Lower lobe of right lung (tissue), 2 donors: Measurements from ENCODE around the gene PLSCR2. TPM values are rescaled to one million over a fixed set of nuclear protein-coding genes. Genes with fewer than 3 reads are reported as not detected.

ENCODE experiments used
- ATAC-seq, 2 donors: fragments of 200-7000 bp; cut with Tn5 transposase; one replicate each; pipeline ENCODE4 v1.9.1; 2020 to 2022; ENCODE audit warnings: mild to moderate bottlenecking in 2 of 2, moderate library complexity in 2 of 2
- DNase-seq: peaks from one replicate; pipeline ENCODE4 v3.0.0-alpha.2; 2020
- H3K27ac ChIP-seq: fragments of 200-600 bp; one replicate; pipeline ENCODE4 v1.8.0; 2022
- H3K27me3 ChIP-seq: fragments of 200-600 bp; one replicate; pipeline ENCODE4 v1.8.0; 2022; ENCODE audit warnings: low read depth
- H3K36me3 ChIP-seq: fragments of 200-600 bp; one replicate; pipeline ENCODE4 v1.8.0; 2022; ENCODE audit warnings: mild to moderate bottlenecking
- H3K4me1 ChIP-seq: fragments of 200-600 bp; one replicate; pipeline ENCODE4 v1.8.0; 2022
- H3K4me3 ChIP-seq: fragments of 200-600 bp; one replicate; pipeline ENCODE4 v1.8.0; 2022; ENCODE audit warnings: mild to moderate bottlenecking
- H3K9me3 ChIP-seq: fragments of 200-600 bp; one replicate; pipeline ENCODE4 v1.8.0; 2022
- CTCF ChIP-seq: fragments of 200-600 bp; IDR thresholded peaks from one replicate; pipeline ENCODE4 v1.8.0; 2022; ENCODE audit warnings: antibody characterized with exemption, mild to moderate bottlenecking
- intact Hi-C: fragments of 100-400 bp; cut with DNase I; formaldehyde crosslinking; loops from one replicate; pipeline ENCODE4 v1.11.0; 2022
- long read RNA-seq: library from polyadenylated mRNA; unstranded; transcript quantifications from one replicate; pipeline ENCODE4 v2.0.0, GENCODE V29; 2021
- total RNA-seq: library from RNA; stranded (reverse); fragmentation: NEBNext Ultra II Directional; extraction: Animal tissue kit (Norgen Biotek cat#: 25700); gene quantifications from one replicate; pipeline ENCODE4 v1.2.1, GENCODE V29; 2021
- donor health status: DM: no; HTN: yes; CAD: no; lungs with severe emphysema.

The PLSCR2 gene
- 0.86 TPM for total RNA-seq
- long read RNA-seq, partial matches to known transcripts, result 0 of 2 reads
- long read RNA-seq, other reads (novel, unspliced or antisense), result 2 of 2 reads

DNA sequence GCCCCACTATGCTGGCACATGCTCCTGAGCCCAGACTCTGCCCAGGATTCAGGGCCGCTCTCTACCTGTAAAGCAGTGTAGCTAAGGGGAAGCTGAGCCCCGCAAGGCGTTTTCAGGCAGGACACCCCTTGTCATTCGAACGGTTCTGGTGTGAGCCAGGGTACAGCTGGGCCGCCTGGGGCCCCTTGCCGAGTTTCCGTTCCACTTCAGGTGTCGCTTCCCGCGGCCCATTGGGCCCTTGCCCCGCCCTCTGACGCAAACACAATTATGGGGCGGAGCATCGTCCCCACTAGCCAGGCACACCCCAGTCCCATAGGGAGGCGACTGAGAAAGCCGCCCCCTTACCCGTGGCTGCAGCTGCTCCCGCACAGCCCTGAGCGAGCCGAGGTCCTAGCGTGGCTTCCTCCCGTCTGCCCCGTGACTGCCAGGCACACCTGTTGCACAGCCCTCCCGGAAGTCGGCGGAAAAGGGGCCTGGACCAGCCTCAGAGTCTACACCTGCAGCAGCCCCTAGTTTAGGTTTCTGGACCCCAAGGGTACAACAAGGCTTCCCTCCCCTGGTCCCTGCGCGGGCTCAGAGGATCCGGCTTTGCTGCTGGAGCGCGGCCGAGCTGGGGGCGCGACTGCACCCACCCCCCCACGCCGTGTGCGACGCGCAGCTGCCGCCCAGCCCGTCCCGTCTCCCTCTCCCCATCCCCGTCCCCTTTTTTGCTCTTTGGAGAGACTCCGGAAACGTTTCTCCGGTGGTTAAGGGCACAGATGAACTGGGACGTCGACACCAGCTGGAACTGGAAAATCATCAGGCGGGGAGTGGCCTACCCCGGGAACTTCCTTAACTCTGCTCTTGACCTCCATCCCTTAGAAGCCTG lies at the start of gene PLSCR2:
Gene PLSCR2, minus strand, starts transcription at position 412 of the 868 bp plus-strand sequence. CDS start 9,657 bp downstream, outside the sequence.
- Histone ChIP-seq H3K4me1 (no peaks in the 10 kb centered on the region), H3K36me3 (no peaks in the 10 kb centered on the region), H3K9me3 (no peaks in the 10 kb centered on the region), H3K27me3 (no peaks in the 10 kb centered on the region), H3K27ac (peak within 1 kb of the TSS; percentile 76), H3K4me3 (peak within 1 kb of the TSS; percentile 70)
- intact Hi-C loops, result no loop called here
- DNase-seq, result peak; percentile 85
- ATAC-seq, result peak; percentile 96 to 98
- TF ChIP-seq CTCF, result no peak

GRCh38 chr3:146517684-146518435 lies 48.5 kb upstream of the PLSCR2 start:
- no peak overlapping the region for H3K27ac ChIP-seq
- TF ChIP-seq CTCF, result no peak
- no peak overlapping the region for H3K4me3 ChIP-seq
- DNase-seq (no peak), ATAC-seq (peak; percentile 93 to 96)
- H3K4me1 ChIP-seq, result no peaks in the 10 kb centered on the region
- peaks cover 63% of the 10 kb centered on the region for H3K36me3 ChIP-seq
- intact Hi-C loops, result no loop called here
- no peaks in the 10 kb centered on the region for H3K27me3 ChIP-seq
- H3K9me3 ChIP-seq, result no peaks in the 10 kb centered on the region

GRCh38 chr3:146513386-146514051 lies 44.2 kb upstream of the PLSCR2 start:
- no peak for TF ChIP-seq CTCF
- H3K27me3 ChIP-seq, result no peaks in the 10 kb centered on the region
- H3K9me3 ChIP-seq, result no peaks in the 10 kb centered on the region
- no peak for DNase-seq
- intact Hi-C loops, result no loop called here
- H3K27ac ChIP-seq, result no peak overlapping the region
- ATAC-seq, result no peak
- no peak overlapping the region for H3K4me3 ChIP-seq
- no peaks in the 10 kb centered on the region for H3K4me1 ChIP-seq
- peaks cover 35% of the 10 kb centered on the region for H3K36me3 ChIP-seq

GRCh38 chr3:146511402-146512134 lies 42.2 kb upstream of the PLSCR2 start:
- peaks cover 11% of the 10 kb centered on the region for H3K4me1 ChIP-seq
- H3K27me3 ChIP-seq, result no peaks in the 10 kb centered on the region
- ATAC-seq (peak; percentile 57 to 68), DNase-seq (no peak)
- peaks cover 31% of the 10 kb centered on the region for H3K36me3 ChIP-seq
- no peak for TF ChIP-seq CTCF
- H3K9me3 ChIP-seq, result no peaks in the 10 kb centered on the region
- intact Hi-C loops, result no loop called here
- no peak overlapping the region for H3K27ac ChIP-seq
- no peak overlapping the region for H3K4me3 ChIP-seq
